Uterus (tissue), 2 donors: ENCODE measurements around the gene DHX30.

Experiments
- CTCF ChIP-seq, 4 experiments: fragments of 200-600 bp in 2 of 4; fragments of 450-650 bp in 2 of 4; sonication (generic) in 2 of 4; IDR thresholded peaks; one replicate each; pipeline ENCODE4 v1.5.1; 2016 to 2019; ENCODE audit warnings: antibody characterized with exemption in 4 of 4, mild to moderate bottlenecking in 2 of 4, moderate library complexity in 1 of 4
- POLR2A ChIP-seq, 2 donors: fragments of 450-650 bp; IDR thresholded peaks; one replicate each; pipeline ENCODE4 v1.6.1; 2016; ENCODE audit warnings: antibody characterized with exemption in 2 of 2, mild to moderate bottlenecking in 1 of 2, moderate library complexity in 1 of 2

- TF ChIP-seq CTCF (IDR thresholded peaks at IDR 0.05): no peak
- no peak for TF ChIP-seq POLR2A (IDR thresholded peaks at IDR 0.05)
Observed at GRCh38 chr3:47896736-47897135, 93.8 kb downstream of the DHX30 start.
